Body of pancreas (tissue), 4 donors: ENCODE results near the gene RPL3. TPM values are rescaled to one million over a fixed set of nuclear protein-coding genes. Genes with fewer than 3 reads are reported as not detected.

Experiments used
- ATAC-seq: fragments of 150-250 bp; one replicate; pipeline ENCODE4 v1.9.1; 2016
- DNase-seq, 4 donors: peaks; one replicate each; pipeline ENCODE4 v3.0.0-alpha.2; 2019
- H3K27ac ChIP-seq, 4 donors: fragments of 200-600 bp; sonication (generic); 1 replicate in 3 of 4; 2 replicates in 1 of 4; pipeline versions ENCODE4 v1.5.1 to v1.6.1; 2016 to 2019; ENCODE audit warnings: mild to moderate bottlenecking in 1 of 4, mixed read lengths in 1 of 4, moderate library complexity in 1 of 4
- H3K27me3 ChIP-seq, 2 donors: fragments of 200-600 bp; sonication (generic); one replicate each; pipeline ENCODE4 v1.6.0; 2016; ENCODE audit warnings: mild to moderate bottlenecking in 1 of 2
- H3K36me3 ChIP-seq, 2 donors: fragments of 200-600 bp; sonication (generic); replicated peaks in 1 of 2; 2 replicates each; pipeline ENCODE4 v1.5.1; 2016; ENCODE audit warnings: low read depth in 2 of 2; ENCODE audit not compliant: insufficient read depth in 1 of 2
- H3K4me1 ChIP-seq: fragments of 200-600 bp; sonication (generic); one replicate; pipeline ENCODE4 v1.6.0; 2016
- H3K4me3 ChIP-seq, 2 donors: fragments of 200-600 bp; sonication (generic); 1 replicate in 1 of 2; 2 replicates in 1 of 2; pipeline ENCODE4 v1.5.1; 2016 to 2019
- H3K9me3 ChIP-seq, 3 donors: fragments of 200-600 bp; sonication (generic); 1 replicate in 2 of 3; 2 replicates in 1 of 3; pipeline ENCODE4 v1.5.1; 2016
- POLR2A ChIP-seq, 3 donors: fragments of 450-650 bp; IDR thresholded peaks; one replicate each; pipeline ENCODE4 v1.6.1; 2016; ENCODE audit warnings: antibody characterized with exemption in 3 of 3, mild to moderate bottlenecking in 2 of 3
- WGBS, 2 donors: methylation state at CpG; one replicate each; pipeline ENCODE4 v1.1.5; 2017; 5-methylcytosine and 5-hydroxymethylcytosine counted together
- intact Hi-C: fragments of 100-400 bp; cut with DNase I; formaldehyde crosslinking; loops from one replicate; pipeline ENCODE4 v1.15.1; 2023
- total RNA-seq, 2 donors: library from RNA; depleted of rRNA; stranded (reverse); fragments of >200 nt; gene quantifications; one replicate each; pipeline ENCODE4 v1.1.0, GENCODE V29; 2016
- TF ChIP-seq, protein P1 (sequence below), 7 experiments: fragments of 450-650 bp in 4 of 7; fragments of 200-600 bp in 3 of 7; sonication (generic) in 3 of 7; IDR thresholded peaks; one replicate each; pipeline ENCODE4 v1.5.1; 2016 to 2019; ENCODE audit warnings: antibody characterized with exemption in 7 of 7

RPL3 gene
- 1,000 to 10,000 TPM; 1,625 to 1,893 TPM for total RNA-seq

DNA sequence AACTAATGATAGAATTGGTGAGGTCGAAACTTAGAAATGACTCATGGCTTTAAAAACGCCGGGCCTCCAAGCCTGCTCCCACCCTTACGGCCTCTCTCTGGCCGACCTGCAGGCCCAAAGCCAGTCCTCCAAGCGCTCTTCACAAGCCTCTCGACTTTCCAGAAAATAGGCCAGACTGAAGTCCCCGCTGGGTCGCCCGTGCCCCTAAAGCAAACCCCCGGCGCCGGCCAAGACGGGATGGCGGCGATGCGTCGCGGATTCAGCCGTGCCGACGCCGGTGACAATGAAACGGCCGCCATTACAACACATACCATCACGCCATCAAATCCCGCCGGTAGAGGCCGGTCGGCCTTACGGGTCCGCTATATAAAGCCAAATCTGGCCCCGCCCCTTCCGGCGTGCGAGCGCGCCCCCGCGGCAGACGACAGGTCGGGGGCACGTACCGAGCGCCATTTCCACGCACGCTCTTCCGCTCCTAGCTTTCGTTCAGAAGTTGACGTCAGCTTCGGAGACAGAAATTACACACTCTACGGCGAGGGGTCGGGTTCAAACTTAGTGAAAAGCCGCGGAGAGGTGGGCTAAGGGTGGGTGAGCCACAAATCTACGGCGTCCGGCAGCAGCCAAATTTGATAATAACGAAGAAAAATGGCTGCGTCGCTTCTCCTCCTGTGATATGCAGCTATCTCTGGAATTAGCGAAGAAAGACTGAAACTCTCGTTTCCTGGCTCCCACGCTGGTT is at the start of gene RPL3:
RPL3 (minus strand) TSS at position 340 of the 739 bp plus-strand sequence; CDS start at position 314, 26 bp downstream.
- H3K27ac ChIP-seq, result peak within 1 kb of the TSS; percentile 94 to 99 (median 98)
- H3K36me3 ChIP-seq, result peaks cover 15 to 19% of the 10 kb centered on the region in 2 donors
- H3K27me3 ChIP-seq, result no peaks in the 10 kb centered on the region
- intact Hi-C loops, result no loop called here
- peak within 1 kb of the TSS; percentile 44 to 58 for H3K4me3 ChIP-seq
- peak; percentile 91 to 99 (median 98) for TF ChIP-seq POLR2A (IDR thresholded peaks at IDR 0.05)
- TF ChIP-seq, protein P1, sequence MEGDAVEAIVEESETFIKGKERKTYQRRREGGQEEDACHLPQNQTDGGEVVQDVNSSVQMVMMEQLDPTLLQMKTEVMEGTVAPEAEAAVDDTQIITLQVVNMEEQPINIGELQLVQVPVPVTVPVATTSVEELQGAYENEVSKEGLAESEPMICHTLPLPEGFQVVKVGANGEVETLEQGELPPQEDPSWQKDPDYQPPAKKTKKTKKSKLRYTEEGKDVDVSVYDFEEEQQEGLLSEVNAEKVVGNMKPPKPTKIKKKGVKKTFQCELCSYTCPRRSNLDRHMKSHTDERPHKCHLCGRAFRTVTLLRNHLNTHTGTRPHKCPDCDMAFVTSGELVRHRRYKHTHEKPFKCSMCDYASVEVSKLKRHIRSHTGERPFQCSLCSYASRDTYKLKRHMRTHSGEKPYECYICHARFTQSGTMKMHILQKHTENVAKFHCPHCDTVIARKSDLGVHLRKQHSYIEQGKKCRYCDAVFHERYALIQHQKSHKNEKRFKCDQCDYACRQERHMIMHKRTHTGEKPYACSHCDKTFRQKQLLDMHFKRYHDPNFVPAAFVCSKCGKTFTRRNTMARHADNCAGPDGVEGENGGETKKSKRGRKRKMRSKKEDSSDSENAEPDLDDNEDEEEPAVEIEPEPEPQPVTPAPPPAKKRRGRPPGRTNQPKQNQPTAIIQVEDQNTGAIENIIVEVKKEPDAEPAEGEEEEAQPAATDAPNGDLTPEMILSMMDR (IDR thresholded peaks at IDR 0.05), result peak in 4 of 7 experiments; percentile 27 to 40 (median 35)
- WGBS, 2 donors, result 0 to 1% methylated on average over 38 to 65 of the region's 65 CpGs
- DNase-seq, result peak; percentile 97 to 98 (median 97)
- H3K9me3 ChIP-seq, result no peaks in the 10 kb centered on the region
- ATAC-seq, result peak; percentile 90
- H3K4me1 ChIP-seq, result peaks cover 44% of the 10 kb centered on the region

DNA sequence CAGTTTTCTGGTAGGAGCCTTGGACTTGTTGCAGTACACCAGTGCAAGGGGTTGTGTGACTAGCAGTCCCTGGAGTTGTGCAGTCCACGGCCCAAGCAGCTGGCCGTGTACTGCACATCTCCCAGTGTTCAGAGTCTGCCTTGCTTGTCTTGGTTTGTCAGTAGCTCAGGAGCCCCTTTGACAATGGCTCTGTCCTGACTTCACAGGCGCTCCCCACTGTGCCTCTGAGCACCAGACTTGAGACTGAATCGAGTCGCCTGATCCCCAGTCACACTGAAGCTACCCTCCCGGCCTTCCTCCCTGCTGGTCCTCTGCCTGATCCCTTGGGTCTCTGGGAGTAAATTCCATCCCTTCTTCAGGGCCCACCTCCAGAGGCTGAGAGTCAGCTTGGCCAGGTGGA is 49.8 kb upstream of the RPL3 start:
- no peak for ATAC-seq
- Histone ChIP-seq H3K27ac (no peak overlapping the region), H3K4me1 (no peaks in the 10 kb centered on the region), H3K4me3 (no peak overlapping the region), H3K36me3 (no peaks in the 10 kb centered on the region), H3K9me3 (no peaks in the 10 kb centered on the region), H3K27me3 (no peaks in the 10 kb centered on the region)
- DNase-seq, result no peak
- intact Hi-C loops, result no loop called here
- 81 to 90% methylated on average over 3 to 6 of the region's 6 CpGs for WGBS, 2 donors
- no peak for TF ChIP-seq POLR2A (IDR thresholded peaks at IDR 0.05)
- TF ChIP-seq, protein P1 (IDR thresholded peaks at IDR 0.05), result no peak

DNA sequence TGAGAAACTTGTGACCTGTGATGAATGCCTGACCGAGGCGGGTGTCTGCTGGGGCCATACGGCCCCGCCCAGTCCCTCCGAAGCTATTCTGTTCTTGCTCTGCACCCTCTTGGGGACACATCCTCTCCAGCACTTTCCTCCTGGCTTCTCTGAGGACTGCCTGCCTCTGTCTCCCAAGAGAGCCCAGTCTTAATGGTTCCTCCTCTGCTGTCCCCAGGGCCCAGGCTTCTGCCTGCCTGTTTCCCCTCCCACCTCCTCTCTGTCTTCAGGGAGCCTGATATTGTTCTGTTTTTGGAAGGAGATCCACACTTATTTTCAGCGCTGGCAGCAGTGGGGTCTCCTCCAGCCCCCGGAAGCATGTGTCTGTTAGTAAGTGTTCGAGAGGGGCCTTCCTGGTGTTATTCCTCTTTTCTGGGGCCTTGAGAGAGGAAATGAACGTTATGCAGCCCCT is 49.1 kb upstream of the RPL3 start:
- Histone ChIP-seq H3K9me3 (no peaks in the 10 kb centered on the region), H3K27ac (no peak overlapping the region), H3K4me1 (no peaks in the 10 kb centered on the region), H3K36me3 (no peaks in the 10 kb centered on the region), H3K4me3 (no peak overlapping the region), H3K27me3 (no peaks in the 10 kb centered on the region)
- intact Hi-C loops, result no loop called here
- DNase-seq (no peak), ATAC-seq (no peak)
- 73 to 96% methylated on average over 8 to 9 of the region's 9 CpGs for WGBS, 2 donors
- TF ChIP-seq POLR2A (IDR thresholded peaks at IDR 0.05), result no peak
- TF ChIP-seq, protein P1 (IDR thresholded peaks at IDR 0.05), result no peak

DNA sequence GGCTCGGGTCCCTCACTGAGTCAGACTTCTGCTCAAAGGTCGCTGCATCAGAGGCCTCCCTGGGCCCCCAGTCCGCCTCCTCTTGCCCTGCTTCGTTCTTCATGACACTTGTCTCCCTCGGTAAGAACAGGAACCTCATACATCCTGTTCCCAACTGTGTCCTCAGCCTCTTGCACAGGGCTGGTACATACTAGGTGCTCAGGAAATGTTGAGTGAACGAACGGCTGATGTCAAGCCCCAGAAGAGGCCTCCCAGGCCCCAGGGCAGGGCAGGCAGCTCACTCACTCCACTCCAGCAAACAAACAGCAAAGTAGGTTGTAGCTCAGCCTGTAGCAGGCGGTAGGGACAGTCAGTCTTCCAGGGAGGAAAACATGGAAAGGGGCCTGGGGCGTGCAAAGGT is 47.6 kb upstream of the RPL3 start:
- DNase-seq (no peak), ATAC-seq (no peak)
- no peaks in the 10 kb centered on the region for H3K9me3 ChIP-seq
- no peaks in the 10 kb centered on the region for H3K27me3 ChIP-seq
- H3K36me3 ChIP-seq, result no peaks in the 10 kb centered on the region
- intact Hi-C loops, result no loop called here
- WGBS, 2 donors, result 70 to 95% methylated on average over 5 to 9 of the region's 9 CpGs
- H3K4me1 ChIP-seq, result no peaks in the 10 kb centered on the region
- H3K27ac ChIP-seq, result no peak overlapping the region
- TF ChIP-seq, protein P1 (IDR thresholded peaks at IDR 0.05), result no peak
- no peak for TF ChIP-seq POLR2A (IDR thresholded peaks at IDR 0.05)
- no peak overlapping the region for H3K4me3 ChIP-seq

DNA sequence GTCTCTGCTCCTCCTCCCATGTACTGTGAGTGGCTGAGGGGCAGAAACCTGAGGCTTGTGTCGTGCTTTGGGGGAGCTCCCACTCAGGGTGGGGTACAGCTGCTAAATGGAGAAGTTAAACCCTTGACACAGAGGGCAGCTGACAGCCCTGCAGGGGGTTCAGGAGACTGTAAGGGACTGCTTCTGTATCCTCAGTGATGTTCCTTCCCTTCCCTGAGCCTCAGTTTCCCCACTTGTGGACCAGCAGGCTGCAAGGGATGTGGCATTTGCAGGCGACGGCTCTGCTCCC is 46.0 kb upstream of the RPL3 start:
- no peak for TF ChIP-seq POLR2A (IDR thresholded peaks at IDR 0.05)
- TF ChIP-seq, protein P1 (IDR thresholded peaks at IDR 0.05), result no peak
- ATAC-seq (no peak), DNase-seq (no peak)
- no peaks in the 10 kb centered on the region for H3K27me3 ChIP-seq
- no peaks in the 10 kb centered on the region for H3K9me3 ChIP-seq
- no peak overlapping the region for H3K4me3 ChIP-seq
- intact Hi-C loops, result no loop called here
- H3K4me1 ChIP-seq, result peaks cover 14% of the 10 kb centered on the region
- 77 to 100% methylated on average over 2 to 3 of the region's 3 CpGs for WGBS, 2 donors
- H3K36me3 ChIP-seq, result no peaks in the 10 kb centered on the region
- H3K27ac ChIP-seq, result no peak overlapping the region
